IMR-90 (cell line): ENCODE measurements around the gene ERC2. TPM values are rescaled to one million over a fixed set of nuclear protein-coding genes. Genes with fewer than 3 reads are reported as not detected.

ENCODE experiments used
- ATAC-seq: fragments of 200-7000 bp; cut with Tn5 transposase; 2 replicates; pipeline ENCODE4 v1.9.1; 2020; ENCODE audit warnings: low read depth, mild to moderate bottlenecking, moderate library complexity
- BruUV-seq: library from RNA; stranded (reverse); fragments of 400-500 nt; replicated peaks from 2 replicates; lab custom pipeline; 2021; lab: Mats Ljungman, UMichigan
- CTCF ChIA-PET: fragments of 300-600 bp; formaldehyde crosslinking; extraction: SDS; loops from one replicate; lab custom pipeline; 2021; ENCODE audit warnings: antibody characterized with exemption; lab: Yijun Ruan, JAX
- POLR2A ChIA-PET: fragments of 300-600 bp; sonication (Branson Sonifier 250); formaldehyde crosslinking; loops from one replicate; lab custom pipeline; 2022; ENCODE audit warnings: antibody characterized with exemption; ENCODE audit not compliant: unreplicated experiment; lab: Charles Lee
- DNase-seq: peaks from one replicate; pipeline ENCODE4 v3.0.0; 2013
- H2AFZ ChIP-seq: replicated peaks from 2 replicates; pipeline ENCODE3; 2013; ENCODE audit warnings: low read length, mild to moderate bottlenecking; ENCODE audit not compliant: poor library complexity
- H2AK5ac ChIP-seq: 2 replicates; pipeline ENCODE4 v1.6.1; 2013; ENCODE audit warnings: low read depth, low read length, inconsistent platforms
- H2AK9ac ChIP-seq: replicated peaks from 2 replicates; pipeline ENCODE3; 2013; ENCODE audit warnings: mild to moderate bottlenecking, low read depth, low read length, moderate library complexity; ENCODE audit not compliant: poor library complexity
- H2BK120ac ChIP-seq: 2 replicates; pipeline ENCODE4 v1.6.1; 2013; ENCODE audit warnings: low read depth, low read length, inconsistent platforms
- H2BK15ac ChIP-seq: 3 replicates; pipeline ENCODE4 v1.6.1; 2013; ENCODE audit warnings: low read depth, low read length, inconsistent platforms
- H2BK20ac ChIP-seq: 2 replicates; pipeline ENCODE4 v1.6.1; 2013; ENCODE audit warnings: low read depth, mild to moderate bottlenecking, inconsistent platforms, low read length, moderate library complexity
- H2BK5ac ChIP-seq: 2 replicates; pipeline ENCODE4 v1.6.1; 2013; ENCODE audit warnings: mild to moderate bottlenecking, low read depth, low read length, inconsistent platforms; ENCODE audit not compliant: poor library complexity, severe bottlenecking
- H3K14ac ChIP-seq: replicated peaks from 2 replicates; pipeline ENCODE4 v1.6.1; 2013; ENCODE audit warnings: low read depth, low read length, inconsistent platforms
- H3K18ac ChIP-seq: 2 replicates; pipeline ENCODE4 v1.6.1; 2013; ENCODE audit warnings: low read depth, low read length, control low read depth
- H3K23ac ChIP-seq: 2 replicates; pipeline ENCODE4 v1.6.1; 2013; ENCODE audit warnings: low read depth, low read length, inconsistent platforms
- H3K27ac ChIP-seq: 2 replicates; pipeline ENCODE4 v1.5.1; 2013; ENCODE audit warnings: mild to moderate bottlenecking, control low read depth, low read length; ENCODE audit not compliant: insufficient read depth
- H3K27me3 ChIP-seq: 2 replicates; pipeline ENCODE4 v1.6.1; 2013; ENCODE audit warnings: low read length; ENCODE audit not compliant: control insufficient read depth, insufficient read depth
- H3K36me3 ChIP-seq: 2 replicates; pipeline ENCODE4 v1.6.1; 2013; ENCODE audit warnings: low read length, mixed read lengths; ENCODE audit not compliant: control insufficient read depth, insufficient read depth
- H3K4ac ChIP-seq: 2 replicates; pipeline ENCODE4 v1.6.1; 2013; ENCODE audit warnings: low read depth, low read length, inconsistent platforms
- H3K4me1 ChIP-seq: 2 replicates; pipeline ENCODE4 v1.6.1; 2013; ENCODE audit warnings: low read length, mixed read lengths; ENCODE audit not compliant: control insufficient read depth, insufficient read depth
- H3K4me2 ChIP-seq: 2 replicates; pipeline ENCODE4 v1.6.1; 2013; ENCODE audit warnings: low read depth, mild to moderate bottlenecking, control low read depth, low read length, moderate library complexity
- H3K4me3 ChIP-seq: 2 replicates; pipeline ENCODE4 v1.5.1; 2013; ENCODE audit warnings: low read depth, mild to moderate bottlenecking, control low read depth, low read length, moderate library complexity; ENCODE audit not compliant: insufficient read depth
- H3K56ac ChIP-seq: 2 replicates; pipeline ENCODE4 v1.6.1; 2013; ENCODE audit warnings: low read length, inconsistent platforms; ENCODE audit not compliant: insufficient read depth; ENCODE audit errors: extremely low read depth
- H3K79me1 ChIP-seq, 2 experiments: 2 replicates each; pipeline ENCODE4 v1.6.1; 2013; ENCODE audit warnings: low read length in 2 of 2, inconsistent platforms in 1 of 2, low read depth in 1 of 2
- H3K9ac ChIP-seq: 2 replicates; pipeline ENCODE4 v1.6.1; 2013; ENCODE audit warnings: low read depth, low read length, control low read depth
- H3K9me1 ChIP-seq: 2 replicates; pipeline ENCODE4 v1.6.1; 2013; ENCODE audit warnings: low read length, inconsistent platforms; ENCODE audit not compliant: insufficient read depth
- H3K9me3 ChIP-seq: 2 replicates; pipeline ENCODE4 v1.6.1; 2013; ENCODE audit warnings: low read length; ENCODE audit not compliant: control insufficient read depth, insufficient read depth
- H4K20me1 ChIP-seq: 2 replicates; pipeline ENCODE4 v1.6.1; 2013; ENCODE audit warnings: low read length, inconsistent platforms; ENCODE audit not compliant: insufficient read depth
- H4K5ac ChIP-seq: 2 replicates; pipeline ENCODE4 v1.6.1; 2013; ENCODE audit warnings: mild to moderate bottlenecking, low read depth, low read length, control low read depth
- H4K8ac ChIP-seq, 2 experiments: 2 replicates each; pipeline ENCODE4 v1.6.1; 2013; ENCODE audit warnings: low read depth in 2 of 2, low read length in 2 of 2, control low read depth in 1 of 2, inconsistent platforms in 1 of 2
- H4K91ac ChIP-seq: 2 replicates; pipeline ENCODE4 v1.6.1; 2013; ENCODE audit warnings: low read depth, low read length, inconsistent platforms; ENCODE audit not compliant: insufficient read depth
- CEBPB ChIP-seq: IDR thresholded peaks from 2 replicates; pipeline ENCODE4 v1.6.1; 2012; ENCODE audit warnings: low read depth, low read length, improper control_type of control experiment
- MAFK ChIP-seq: IDR thresholded peaks from 2 replicates; pipeline ENCODE4 v1.6.1; 2012; ENCODE audit warnings: low read depth, low read length, improper control_type of control experiment
- MAZ ChIP-seq: IDR thresholded peaks from 2 replicates; pipeline ENCODE4 v1.6.1; 2012; ENCODE audit warnings: low read depth, mild to moderate bottlenecking, low read length, improper control_type of control experiment, moderate library complexity, borderline replicate concordance
- NFE2L2 ChIP-seq: fragments of 150-350 bp; IDR thresholded peaks from 2 replicates; pipeline ENCODE4 v1.6.1; 2016; ENCODE audit warnings: low read depth, mild to moderate bottlenecking, low read length
- RAD21 ChIP-seq: IDR thresholded peaks from 2 replicates; pipeline ENCODE4 v1.6.1; 2012; ENCODE audit warnings: low read length, improper control_type of control experiment
- RCOR1 ChIP-seq: IDR thresholded peaks from 2 replicates; pipeline ENCODE4 v1.6.1; 2012; ENCODE audit warnings: mild to moderate bottlenecking, low read length, improper control_type of control experiment; ENCODE audit not compliant: insufficient replicate concordance
- USF2 ChIP-seq: fragments of 150-350 bp; IDR thresholded peaks from 2 replicates; pipeline ENCODE4 v1.6.1; 2017; ENCODE audit warnings: mild to moderate bottlenecking, antibody characterized with exemption, low read length, low read depth
- WGBS, 2 experiments: methylation state at CpG; one replicate each; pipeline versions ENCODE4 v1.1.5 to v1.1.7; 2013; ENCODE audit warnings: missing lambda C conversion rate in 2 of 2; ENCODE audit not compliant: insufficient read length in 1 of 2; ENCODE audit errors: extremely low coverage in 2 of 2; 5-methylcytosine and 5-hydroxymethylcytosine counted together
- dilution Hi-C: fragments of 300-500 bp; cut with HindIII; formaldehyde crosslinking; loops from one replicate; pipeline ENCODE4 v1.14.3; 2018; ENCODE audit warnings: low sequenced_read_pairs; ENCODE audit not compliant: unreplicated experiment
- in situ Hi-C: fragments of 300-500 bp; cut with MboI; formaldehyde crosslinking; loops from 3 replicates; pipeline ENCODE4 v1.14.3; 2019; ENCODE audit warnings: low sequenced_read_pairs, inconsistent platforms, mixed read lengths
- intact Hi-C: fragments of 100-400 bp; cut with micrococcal nuclease; formaldehyde crosslinking; loops from 2 replicates; pipeline ENCODE4 v1.10.0; 2022
- polyA plus RNA-seq, 3 experiments: library from polyadenylated mRNA; depleted of rRNA; stranded (reverse); fragments of >200 nt; gene quantifications; 2 replicates each; pipeline ENCODE4 v1.2.3, GENCODE V29; 2012; ENCODE audit warnings: low replicate concordance in 1 of 3
- total RNA-seq: library from RNA; depleted of rRNA; stranded (reverse); fragments of >200 nt; gene quantifications from 2 replicates; pipeline ENCODE4 v1.2.3, GENCODE V29; 2012

ERC2 gene
- total and polyA plus RNA-seq, 2 of the 4 experiments (the other 2 are of a cell fraction) = 0.17 to 0.18 TPM

- WGBS, 2 experiments = 100% methylated on average over 1 of the region's 3 CpGs; no CpG with 5 or more reads in 1 of the 2 experiments
- peak overlapping the region; percentile 51; the same call in 1 of the 2 replicates for H3K4ac ChIP-seq
- H3K4me1 ChIP-seq = peaks cover 10% of the 10 kb centered on the region; the same call in 1 of the 2 replicates
- H3K14ac ChIP-seq = no peak overlapping the region
- no peak overlapping the region for H2BK5ac ChIP-seq
- BruUV-seq = no TSS peak
- in situ Hi-C loops (no loop called here), intact Hi-C loops (no loop called here), dilution Hi-C loops (no loop called here)
- no peak for TF ChIP-seq USF2
- TF ChIP-seq RCOR1 = no peak
- no peak for TF ChIP-seq NFE2L2
- TF ChIP-seq MAFK = no peak
- no peak for TF ChIP-seq RAD21
- TF ChIP-seq MAZ = no peak
- no peak for TF ChIP-seq CEBPB
- ATAC-seq (no peak), DNase-seq (no peak)
- no peaks in the 10 kb centered on the region for H3K36me3 ChIP-seq
- peak overlapping the region; percentile 28; the same call in 1 of the 2 replicates for H2BK20ac ChIP-seq
- no peak overlapping the region for H2AK9ac ChIP-seq
- H3K4me3 ChIP-seq = no peak overlapping the region
- H4K8ac ChIP-seq = no peak overlapping the region
- CTCF ChIA-PET = no interaction called here
- H3K79me1 ChIP-seq = no peaks in the 10 kb centered on the region
- peaks cover 11% of the 10 kb centered on the region; the same call in 1 of the 2 replicates for H3K9me1 ChIP-seq
- no peaks in the 10 kb centered on the region for H4K20me1 ChIP-seq
- no peak overlapping the region for H3K56ac ChIP-seq
- no peak overlapping the region for H3K23ac ChIP-seq
- no peak overlapping the region for H2BK15ac ChIP-seq
- H3K9ac ChIP-seq = no peak overlapping the region
- H2AK5ac ChIP-seq = no peak overlapping the region; the same call in 1 of the 2 replicates
- no peak overlapping the region for H2BK120ac ChIP-seq
- H3K9me3 ChIP-seq = no peaks in the 10 kb centered on the region
- H3K18ac ChIP-seq = no peak overlapping the region
- H2AFZ ChIP-seq = no peak overlapping the region
- H3K4me2 ChIP-seq = no peak overlapping the region
- no peak overlapping the region for H4K5ac ChIP-seq
- H4K91ac ChIP-seq = no peak overlapping the region
- POLR2A ChIA-PET = no interaction called here
- no peak overlapping the region for H3K27ac ChIP-seq
- peaks cover 5% of the 10 kb centered on the region; the same call in 1 of the 2 replicates for H3K27me3 ChIP-seq
Observed at GRCh38 chr3:55525436-55525835, 942.8 kb downstream of the ERC2 start.
